ENCODE measurements around the gene MAPK8IP2. TPM values are rescaled to one million over a fixed set of nuclear protein-coding genes. Genes with fewer than 3 reads are reported as not detected.
A peak's percentile ranks its signal among the peaks of the same experiment; 100 is the strongest.
"Not testable (repeated sequence)": the region's sequence is repeated elsewhere in the genome, so short reads cannot be mapped to it uniquely, and the experiment has no call there.

The MAPK8IP2 gene
- total RNA-seq, 1 donor from 2014 or later: 0.48 TPM

GRCh38 chr22:50626314-50626849, 25.8 kb downstream of the MAPK8IP2 start:
- intact Hi-C loops (cut with DNase I): loop anchor here (5.0 kb wide), 1 partner anchor 76 kb away; no protein-coding TSS in a partner anchor
- peak; percentile 75 for DNase-seq (ENCODE audit: low spot score)

GRCh38 chr22:50626850-50627641, 26.5 kb downstream of the MAPK8IP2 start:
- DNase-seq (ENCODE audit: low spot score): peak; percentile 63
- intact Hi-C loops (cut with DNase I): loop anchor here (5.0 kb wide), 1 partner anchor 75 kb away; no protein-coding TSS in a partner anchor

GRCh38 chr22:50627642-50628542, 27.3 kb downstream of the MAPK8IP2 start, which contains the start of gene ARSA:
Gene ARSA, minus strand, starts transcription at chr22:50628152. Its CDS starts 373 bp downstream, at chr22:50627779.
- peak; percentile 92 for DNase-seq (ENCODE audit: low spot score)

GRCh38 chr22:50628543-50629134, 28.0 kb downstream of the MAPK8IP2 start:
- no peak for DNase-seq (ENCODE audit: low spot score)
- intact Hi-C loops (cut with DNase I): loop anchor here (5.0 kb wide), 1 partner anchor 74 kb away; no protein-coding TSS in a partner anchor

More at GRCh38 chr22:50627642-50628542, 27.3 kb downstream of the MAPK8IP2 start, which contains the start of gene ARSA:
- intact Hi-C loops (cut with DNase I): loop anchor here (5.0 kb wide), 1 partner anchor 74 kb away; no protein-coding TSS in a partner anchor

- no peak for DNase-seq (ENCODE audit: low spot score)
- intact Hi-C loops (cut with DNase I): no loop called here
Measured at GRCh38 chr22:50630376-50630775, 29.8 kb downstream of the MAPK8IP2 start.

- intact Hi-C loops (cut with DNase I): no loop called here
- no peak for DNase-seq (ENCODE audit: low spot score)
Measured at GRCh38 chr22:50633086-50633485, 32.5 kb downstream of the MAPK8IP2 start.

GRCh38 chr22:50633771-50634170, 33.2 kb downstream of the MAPK8IP2 start:
- intact Hi-C loops (cut with DNase I): no loop called here
- no peak for DNase-seq (ENCODE audit: low spot score)

GRCh38 chr22:50635591-50635990, 35.0 kb downstream of the MAPK8IP2 start:
- intact Hi-C loops (cut with DNase I): no loop called here
- no peak for DNase-seq (ENCODE audit: low spot score)

- intact Hi-C loops (cut with DNase I); DNase-seq (ENCODE audit: low spot score): not testable (repeated sequence)
Measured at GRCh38 chr22:50640296-50640695, 39.7 kb downstream of the MAPK8IP2 start.

GRCh38 chr22:50640857-50641647, 40.5 kb downstream of the MAPK8IP2 start:
- intact Hi-C loops (cut with DNase I): no loop called here
- DNase-seq (ENCODE audit: low spot score): no peak

- no peak for DNase-seq (ENCODE audit: low spot score)
- intact Hi-C loops (cut with DNase I): no loop called here
Measured at GRCh38 chr22:50641696-50642607, 41.4 kb downstream of the MAPK8IP2 start.

- intact Hi-C loops (cut with DNase I); DNase-seq (ENCODE audit: low spot score): not testable (repeated sequence)
Measured at GRCh38 chr22:50643021-50643820, 42.6 kb downstream of the MAPK8IP2 start.

GRCh38 chr22:50643821-50644101, 43.2 kb downstream of the MAPK8IP2 start:
- intact Hi-C loops (cut with DNase I); DNase-seq (ENCODE audit: low spot score): not testable (repeated sequence)

- intact Hi-C loops (cut with DNase I): no loop called here
- DNase-seq (ENCODE audit: low spot score): no peak
Measured at GRCh38 chr22:50653256-50653655, 52.7 kb downstream of the MAPK8IP2 start.

- intact Hi-C loops (cut with DNase I); DNase-seq (ENCODE audit: low spot score): not testable (repeated sequence)
Measured at GRCh38 chr22:50654664-50655063, 54.1 kb downstream of the MAPK8IP2 start.

- intact Hi-C loops (cut with DNase I): loop anchor here (1.0 kb wide), 1 partner anchor 16 kb away; the partner anchor contains the start of gene SHANK3
- DNase-seq (ENCODE audit: low spot score): peak; percentile 73
Measured at GRCh38 chr22:50656122-50657070, 55.8 kb downstream of the MAPK8IP2 start.

All from cardiac septum (tissue), 1 donor.